ENCODE measurements around the gene MICAL3.
A peak's percentile ranks its signal among the peaks of the same experiment; 100 is the strongest.

Gene MICAL3

DNA sequence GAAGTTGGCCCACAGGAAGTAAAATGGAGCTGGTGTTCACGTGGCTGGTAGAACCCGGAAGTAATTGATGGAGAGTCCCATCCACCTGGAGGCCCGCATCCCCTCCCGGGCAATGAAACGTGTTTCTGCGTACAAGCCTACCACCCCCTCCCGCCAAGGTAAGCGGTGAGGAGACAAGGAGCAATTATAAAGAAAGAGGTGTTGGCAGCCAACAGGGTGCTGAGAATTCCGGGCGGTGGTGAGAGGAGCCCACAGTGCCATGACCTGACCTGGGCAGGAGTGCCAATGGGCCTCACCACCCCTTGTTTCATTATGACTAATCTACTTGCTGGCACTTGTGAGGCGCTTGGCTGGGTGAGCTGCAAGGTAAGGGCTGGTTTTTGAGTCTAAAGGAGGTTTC is 166.3 kb downstream of the MICAL3 start:
- ATAC-seq (replicated peaks; ENCODE audit: extremely low read depth, poor library complexity, severe bottlenecking) (no peak), DNase-seq (ENCODE audit: low spot score in 2 of 2) (no peak)
- Mint-ChIP-seq H3K9me3 (no peaks in the 10 kb centered on the region), H3K27ac (ENCODE audit: low read depth) (no peak overlapping the region), H3K36me3 (ENCODE audit: insufficient read depth) (peaks cover 9% of the 10 kb centered on the region), H3K27me3 (no peaks in the 10 kb centered on the region), H3K4me1 (no peaks in the 10 kb centered on the region), H3K4me3 (no peak overlapping the region)

GRCh38 chr22:17855572-17856290 is 168.6 kb downstream of the MICAL3 start:
- Mint-ChIP-seq H3K4me3 (no peak overlapping the region), H3K9me3 (no peaks in the 10 kb centered on the region), H3K27me3 (no peaks in the 10 kb centered on the region), H3K4me1 (no peaks in the 10 kb centered on the region), H3K27ac (ENCODE audit: low read depth) (no peak overlapping the region), H3K36me3 (ENCODE audit: insufficient read depth) (peaks cover 1% of the 10 kb centered on the region)
- no peak for ATAC-seq (replicated peaks; ENCODE audit: extremely low read depth, poor library complexity, severe bottlenecking)
- DNase-seq (ENCODE audit: low spot score in 2 of 2) = no peak

DNA sequence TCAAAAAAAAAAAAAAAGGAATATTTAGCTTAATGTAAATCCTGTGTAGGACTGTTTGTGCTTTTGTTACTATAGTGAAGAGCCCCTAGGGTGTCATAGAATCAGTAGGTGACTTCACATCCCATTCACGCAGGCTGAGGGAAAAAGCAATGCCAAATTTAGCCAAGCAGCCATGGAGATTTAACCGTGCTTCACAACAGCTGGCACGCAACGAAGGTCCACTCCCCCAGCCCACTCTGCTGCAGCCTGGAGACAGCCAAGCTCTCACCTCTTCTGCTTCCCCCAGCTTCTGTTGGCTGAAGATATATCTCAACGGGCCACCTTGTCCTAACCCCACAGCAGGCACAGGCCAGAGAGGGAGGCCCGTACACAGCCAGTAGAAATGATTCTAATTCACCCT is 171.3 kb downstream of the MICAL3 start:
- no peak overlapping the region for H3K4me3 Mint-ChIP-seq
- H3K36me3 Mint-ChIP-seq (ENCODE audit: insufficient read depth) = peaks cover 3% of the 10 kb centered on the region
- no peaks in the 10 kb centered on the region for H3K4me1 Mint-ChIP-seq
- DNase-seq (ENCODE audit: low spot score in 2 of 2) (no peak), ATAC-seq (replicated peaks; ENCODE audit: extremely low read depth, poor library complexity, severe bottlenecking) (no peak)
- H3K9me3 Mint-ChIP-seq = no peaks in the 10 kb centered on the region
- no peak overlapping the region for H3K27ac Mint-ChIP-seq (ENCODE audit: low read depth)
- H3K27me3 Mint-ChIP-seq = no peaks in the 10 kb centered on the region

- no peak for DNase-seq (ENCODE audit: low spot score in 2 of 2)
Measured at GRCh38 chr22:17851759-17852158, 172.6 kb downstream of the MICAL3 start.

GRCh38 chr22:17847360-17848078 is 176.8 kb downstream of the MICAL3 start:
- H3K9me3 Mint-ChIP-seq = no peaks in the 10 kb centered on the region
- H3K27me3 Mint-ChIP-seq = no peaks in the 10 kb centered on the region
- H3K4me1 Mint-ChIP-seq = peaks cover 2% of the 10 kb centered on the region
- H3K4me3 Mint-ChIP-seq = no peak overlapping the region
- DNase-seq (ENCODE audit: low spot score in 2 of 2) (no peak), ATAC-seq (replicated peaks; ENCODE audit: extremely low read depth, poor library complexity, severe bottlenecking) (no peak)
- H3K27ac Mint-ChIP-seq (ENCODE audit: low read depth) = no peak overlapping the region
- H3K36me3 Mint-ChIP-seq (ENCODE audit: insufficient read depth) = peaks cover 6% of the 10 kb centered on the region

More at GRCh38 chr22:17851759-17852158, 172.6 kb downstream of the MICAL3 start:
- Mint-ChIP-seq H3K27me3 (no peaks in the 10 kb centered on the region), H3K9me3 (no peaks in the 10 kb centered on the region), H3K27ac (ENCODE audit: low read depth) (no peak overlapping the region), H3K4me3 (no peak overlapping the region), H3K36me3 (ENCODE audit: insufficient read depth) (peaks cover 3% of the 10 kb centered on the region), H3K4me1 (no peaks in the 10 kb centered on the region)
- ATAC-seq (replicated peaks; ENCODE audit: extremely low read depth, poor library complexity, severe bottlenecking) = no peak

DNA sequence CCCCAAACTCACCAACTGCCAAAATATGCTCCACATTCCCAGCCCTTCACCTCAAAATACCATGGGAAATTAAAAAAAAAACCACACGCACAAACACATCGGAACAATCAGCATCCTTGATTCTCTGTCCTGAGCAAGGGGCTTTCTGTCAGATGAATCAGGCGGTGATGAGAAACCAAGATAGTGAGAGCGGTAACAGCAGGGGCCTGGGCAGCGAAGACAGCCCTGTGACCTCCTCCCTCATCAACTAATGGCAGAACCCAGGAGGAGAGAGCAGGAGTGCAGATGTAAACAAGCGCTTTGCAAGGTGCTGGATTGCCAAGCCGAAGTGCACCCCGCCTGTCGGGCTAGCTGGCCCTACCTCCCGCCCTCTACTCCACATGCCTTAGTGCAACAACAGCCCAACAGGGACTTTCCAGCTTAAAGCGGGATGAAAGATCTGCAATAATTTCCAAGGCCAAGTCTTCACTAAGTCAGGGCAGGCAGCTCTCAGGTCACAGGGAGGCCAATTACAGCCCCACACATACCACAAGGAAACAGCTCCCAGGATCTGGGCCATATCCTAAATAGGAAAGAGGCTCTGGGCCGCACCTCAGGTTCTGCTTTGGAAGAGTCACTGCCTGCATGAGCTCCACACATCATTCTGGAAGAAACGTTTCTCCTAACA is 177.9 kb downstream of the MICAL3 start:
- no peaks in the 10 kb centered on the region for H3K9me3 Mint-ChIP-seq

DNA sequence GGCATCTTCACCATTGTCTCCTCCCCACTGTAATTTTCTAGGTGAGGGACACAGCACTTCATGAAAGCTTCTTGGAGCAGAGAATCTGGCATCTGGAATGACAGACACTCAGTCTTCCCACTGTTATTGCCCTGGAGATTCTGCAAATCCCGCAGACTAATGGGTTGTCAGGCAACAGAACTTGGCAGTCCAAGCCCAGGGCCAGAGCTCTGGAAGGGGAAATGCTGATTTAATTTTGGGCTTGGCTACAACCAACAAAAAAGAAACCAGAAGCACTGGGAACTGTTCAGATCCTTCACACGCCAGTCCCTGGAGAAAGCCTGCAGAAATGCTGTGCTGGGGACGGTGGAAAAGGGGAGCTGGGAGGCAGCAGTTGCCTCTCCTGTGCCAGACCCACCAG is 178.6 kb downstream of the MICAL3 start:
- H3K4me3 Mint-ChIP-seq = no peak overlapping the region
- peaks cover 6% of the 10 kb centered on the region for H3K4me1 Mint-ChIP-seq
- H3K27ac Mint-ChIP-seq (ENCODE audit: low read depth) = no peak overlapping the region
- peaks cover 9% of the 10 kb centered on the region for H3K36me3 Mint-ChIP-seq (ENCODE audit: insufficient read depth)
- DNase-seq (ENCODE audit: low spot score in 2 of 2) (no peak), ATAC-seq (replicated peaks; ENCODE audit: extremely low read depth, poor library complexity, severe bottlenecking) (no peak)
- no peaks in the 10 kb centered on the region for H3K27me3 Mint-ChIP-seq
- no peaks in the 10 kb centered on the region for H3K9me3 Mint-ChIP-seq

More for the DNA sequence above, 177.9 kb downstream of the MICAL3 start:
- Mint-ChIP-seq H3K27me3 (no peaks in the 10 kb centered on the region), H3K4me1 (peaks cover 6% of the 10 kb centered on the region), H3K36me3 (ENCODE audit: insufficient read depth) (peaks cover 9% of the 10 kb centered on the region), H3K27ac (ENCODE audit: low read depth) (no peak overlapping the region), H3K4me3 (no peak overlapping the region)
- ATAC-seq (replicated peaks; ENCODE audit: extremely low read depth, poor library complexity, severe bottlenecking) (no peak), DNase-seq (ENCODE audit: low spot score in 2 of 2) (no peak)

GRCh38 chr22:17845327-17845726 is 179.0 kb downstream of the MICAL3 start:
- Mint-ChIP-seq H3K27ac (ENCODE audit: low read depth) (no peak overlapping the region), H3K36me3 (ENCODE audit: insufficient read depth) (peaks cover 9% of the 10 kb centered on the region), H3K27me3 (no peaks in the 10 kb centered on the region)

DNA sequence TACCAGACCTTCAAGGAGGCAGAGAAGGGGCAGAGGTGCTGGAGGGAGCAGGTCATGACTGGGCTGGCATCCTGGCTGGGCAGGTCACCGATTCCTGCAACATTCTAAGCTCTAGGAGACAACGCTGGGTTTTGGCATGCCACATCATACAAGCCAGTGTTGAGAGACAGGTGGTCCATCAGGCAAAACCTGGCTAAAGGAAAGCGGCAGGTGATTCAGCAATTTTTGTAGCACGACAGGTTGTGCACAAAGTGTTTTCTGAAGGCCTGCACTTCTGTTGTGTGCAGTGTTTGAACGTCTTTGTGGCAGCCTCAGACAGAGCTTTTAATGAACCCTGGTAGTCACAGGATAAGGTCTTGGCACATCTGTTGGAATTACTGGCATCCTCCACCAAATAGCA is 180.2 kb downstream of the MICAL3 start:
- Mint-ChIP-seq H3K36me3 (ENCODE audit: insufficient read depth) (peaks cover 12% of the 10 kb centered on the region), H3K4me3 (no peak overlapping the region), H3K4me1 (peaks cover 6% of the 10 kb centered on the region), H3K27ac (ENCODE audit: low read depth) (no peak overlapping the region), H3K27me3 (no peaks in the 10 kb centered on the region), H3K9me3 (no peaks in the 10 kb centered on the region)
- no peak for DNase-seq (ENCODE audit: low spot score in 2 of 2)
- no peak for ATAC-seq (replicated peaks; ENCODE audit: extremely low read depth, poor library complexity, severe bottlenecking)

More at GRCh38 chr22:17845327-17845726, 179.0 kb downstream of the MICAL3 start:
- DNase-seq (ENCODE audit: low spot score in 2 of 2) = no peak
- H3K4me1 Mint-ChIP-seq = peaks cover 6% of the 10 kb centered on the region
- no peak for ATAC-seq (replicated peaks; ENCODE audit: extremely low read depth, poor library complexity, severe bottlenecking)
- H3K4me3 Mint-ChIP-seq = no peak overlapping the region
- no peaks in the 10 kb centered on the region for H3K9me3 Mint-ChIP-seq

- Mint-ChIP-seq H3K4me1 (peaks cover 6% of the 10 kb centered on the region), H3K27ac (ENCODE audit: low read depth) (peak overlapping the region; percentile 80), H3K9me3 (no peaks in the 10 kb centered on the region), H3K36me3 (ENCODE audit: insufficient read depth) (peaks cover 12% of the 10 kb centered on the region), H3K4me3 (peak overlapping the region; percentile 69), H3K27me3 (no peaks in the 10 kb centered on the region)
- DNase-seq (ENCODE audit: low spot score in 2 of 2) = peak; percentile 26 to 53
- ATAC-seq (replicated peaks; ENCODE audit: extremely low read depth, poor library complexity, severe bottlenecking) = peak; percentile 98
Measured at GRCh38 chr22:17842386-17842785, 182.0 kb downstream of the MICAL3 start.

GRCh38 chr22:17841836-17842235 is 182.5 kb downstream of the MICAL3 start:
- Mint-ChIP-seq H3K27ac (ENCODE audit: low read depth) (peak overlapping the region; percentile 80), H3K27me3 (no peaks in the 10 kb centered on the region), H3K4me1 (peaks cover 6% of the 10 kb centered on the region), H3K36me3 (ENCODE audit: insufficient read depth) (peaks cover 12% of the 10 kb centered on the region), H3K4me3 (no peak overlapping the region), H3K9me3 (no peaks in the 10 kb centered on the region)
- ATAC-seq (replicated peaks; ENCODE audit: extremely low read depth, poor library complexity, severe bottlenecking) (no peak), DNase-seq (ENCODE audit: low spot score in 2 of 2) (no peak)

DNA sequence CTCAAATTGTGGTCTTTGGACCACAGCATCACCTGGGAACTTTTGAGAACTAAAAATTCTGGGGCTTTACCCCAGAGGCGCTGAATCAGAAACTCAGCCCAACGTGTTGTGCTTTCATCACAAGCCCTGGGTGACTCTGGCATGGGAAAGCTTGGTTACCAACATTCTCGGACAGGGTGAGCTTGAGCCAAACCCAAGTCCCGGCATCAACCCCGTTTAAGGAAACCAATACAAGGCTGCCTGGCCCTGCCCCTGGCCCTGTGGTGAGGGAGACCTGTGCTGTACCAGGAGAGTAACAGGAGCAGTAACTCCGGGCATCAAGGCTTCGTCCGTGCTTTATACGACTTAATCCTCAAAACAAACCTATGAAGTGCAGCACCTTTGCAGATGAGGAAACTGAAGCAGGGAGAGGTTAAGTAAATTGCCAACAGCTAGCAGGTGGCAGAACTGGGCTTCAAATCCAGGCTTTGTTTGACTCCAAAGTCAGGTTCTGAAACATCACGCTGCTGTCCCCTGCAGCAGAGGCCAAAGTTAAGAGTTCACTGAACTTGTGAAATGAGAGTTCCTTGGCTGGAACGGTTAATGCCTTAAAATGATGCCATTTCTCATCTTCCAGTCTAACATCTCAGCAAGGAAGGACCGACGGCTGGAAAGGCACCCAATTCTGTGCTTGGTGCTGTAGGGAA is 186.0 kb downstream of the MICAL3 start:
- Mint-ChIP-seq H3K4me1 (peaks cover 6% of the 10 kb centered on the region), H3K36me3 (ENCODE audit: insufficient read depth) (peaks cover 13% of the 10 kb centered on the region), H3K27ac (ENCODE audit: low read depth) (no peak overlapping the region), H3K27me3 (no peaks in the 10 kb centered on the region), H3K4me3 (no peak overlapping the region), H3K9me3 (no peaks in the 10 kb centered on the region)
- no peak for ATAC-seq (replicated peaks; ENCODE audit: extremely low read depth, poor library complexity, severe bottlenecking)
- no peak for DNase-seq (ENCODE audit: low spot score in 2 of 2)
